Ishikawa (cell line): ENCODE results near the gene SUFU.

Source experiments
- CEBPB ChIP-seq: IDR thresholded peaks from 2 replicates; pipeline ENCODE4 v1.6.1; 2012
- CREB1 ChIP-seq: IDR thresholded peaks from 2 replicates; pipeline ENCODE4 v1.6.1; 2012; ENCODE audit warnings: low read depth
- EGR1 ChIP-seq: IDR thresholded peaks from 2 replicates; pipeline ENCODE4 v1.6.1; 2012
- EP300 ChIP-seq: IDR thresholded peaks from 2 replicates; pipeline ENCODE4 v1.6.1; 2012; ENCODE audit warnings: borderline replicate concordance
- FOXM1 ChIP-seq: IDR thresholded peaks from 2 replicates; pipeline ENCODE4 v1.6.1; 2012; ENCODE audit warnings: low read depth, borderline replicate concordance
- MAX ChIP-seq: IDR thresholded peaks from 2 replicates; pipeline ENCODE4 v1.6.1; 2012
- NFIC ChIP-seq: IDR thresholded peaks from 2 replicates; pipeline ENCODE4 v1.6.1; 2012
- RAD21 ChIP-seq: IDR thresholded peaks from 2 replicates; pipeline ENCODE4 v1.6.1; 2012; ENCODE audit warnings: low read depth
- REST ChIP-seq: IDR thresholded peaks from 2 replicates; pipeline ENCODE4 v1.6.1; 2012; ENCODE audit warnings: low read depth, mild to moderate bottlenecking
- TAF1 ChIP-seq: IDR thresholded peaks from 2 replicates; pipeline ENCODE4 v1.6.1; 2012; ENCODE audit warnings: low read depth, mild to moderate bottlenecking
- TCF12 ChIP-seq: IDR thresholded peaks from 2 replicates; pipeline ENCODE4 v1.6.1; 2012; ENCODE audit warnings: low read depth
- TEAD4 ChIP-seq: IDR thresholded peaks from 2 replicates; pipeline ENCODE4 v1.6.1; 2012
- USF1 ChIP-seq: IDR thresholded peaks from 2 replicates; pipeline ENCODE4 v1.6.1; 2012
- YY1 ChIP-seq: IDR thresholded peaks from 2 replicates; pipeline ENCODE4 v1.6.1; 2012; ENCODE audit warnings: low read depth
- ZBTB7A ChIP-seq: IDR thresholded peaks from 2 replicates; pipeline ENCODE4 v1.6.1; 2012; ENCODE audit warnings: low read depth

The SUFU gene

GRCh38 chr10:102475451-102476040 is 28.2 kb upstream of the SUFU start:
- TF ChIP-seq USF1: no peak
- TF ChIP-seq CEBPB: no peak
- no peak for TF ChIP-seq EGR1

- TF ChIP-seq EGR1: no peak
- TF ChIP-seq USF1: no peak
- TF ChIP-seq NFIC: no peak
- TF ChIP-seq TAF1: no peak
- TF ChIP-seq ZBTB7A: no peak
- TF ChIP-seq TCF12: no peak
- no peak for TF ChIP-seq MAX
- TF ChIP-seq EP300: no peak
- no peak for TF ChIP-seq CEBPB
- TF ChIP-seq REST: no peak
- TF ChIP-seq YY1: no peak
- no peak for TF ChIP-seq RAD21
- TF ChIP-seq FOXM1: no peak
- TF ChIP-seq TEAD4: no peak
- no peak for TF ChIP-seq CREB1
These were observed 27.2 kb upstream of the SUFU start for GRCh38 chr10:102476466-102477141.

- TF ChIP-seq TAF1: no peak
- TF ChIP-seq EP300: no peak
- no peak for TF ChIP-seq USF1
- no peak for TF ChIP-seq EGR1
- no peak for TF ChIP-seq MAX
- TF ChIP-seq CREB1: no peak
- TF ChIP-seq TEAD4: no peak
- no peak for TF ChIP-seq FOXM1
- TF ChIP-seq CEBPB: no peak
- TF ChIP-seq TCF12: no peak
- TF ChIP-seq REST: no peak
- TF ChIP-seq YY1: no peak
- no peak for TF ChIP-seq ZBTB7A
These were observed 24.1 kb upstream of the SUFU start for GRCh38 chr10:102479651-102480050.

GRCh38 chr10:102480396-102480795 is 23.4 kb upstream of the SUFU start:
- TF ChIP-seq RAD21 (no peak), MAX (no peak), EGR1 (no peak), CREB1 (no peak), USF1 (no peak), REST (no peak), ZBTB7A (no peak), NFIC (no peak), TEAD4 (no peak), EP300 (no peak)
